GM12865 (cell line): Measurements from ENCODE around the gene VTN.

ENCODE experiments used
- DNase-seq: peaks from one replicate; pipeline ENCODE4 v3.0.0; 2010; ENCODE audit warnings: low read depth
- H3K4me3 ChIP-seq: 2 replicates; pipeline ENCODE4 v1.5.1; 2011; ENCODE audit warnings: mild to moderate bottlenecking, low read depth, low read length, control low read depth
- CTCF ChIP-seq: IDR thresholded peaks from 2 replicates; pipeline ENCODE4 v1.5.1; 2011; ENCODE audit warnings: low read length, control low read depth, low read depth, inconsistent platforms; ENCODE audit not compliant: insufficient read depth; ENCODE audit errors: missing control alignments

The VTN gene

GRCh38 chr17:28390984-28391383 lies 20.9 kb upstream of the VTN start:
- TF ChIP-seq CTCF = no peak
- DNase-seq = no peak

GRCh38 chr17:28390563-28390962 lies 20.5 kb upstream of the VTN start:
- no peak for TF ChIP-seq CTCF
- DNase-seq = no peak
- H3K4me3 ChIP-seq = no peak overlapping the region

More at GRCh38 chr17:28390984-28391383, 20.9 kb upstream of the VTN start:
- no peak overlapping the region for H3K4me3 ChIP-seq

GRCh38 chr17:28390141-28390540 lies 20.0 kb upstream of the VTN start:
- no peak overlapping the region for H3K4me3 ChIP-seq
- DNase-seq = no peak
- TF ChIP-seq CTCF = no peak

- TF ChIP-seq CTCF = no peak
Observed at GRCh38 chr17:28388106-28388505, 18.0 kb upstream of the VTN start.

GRCh38 chr17:28386391-28386790 lies 16.3 kb upstream of the VTN start:
- no peak overlapping the region for H3K4me3 ChIP-seq
- no peak for TF ChIP-seq CTCF
- no peak for DNase-seq

More at GRCh38 chr17:28388106-28388505, 18.0 kb upstream of the VTN start:
- no peak for DNase-seq
- H3K4me3 ChIP-seq = no peak overlapping the region

- DNase-seq = no peak
- H3K4me3 ChIP-seq = no peak overlapping the region
- TF ChIP-seq CTCF = no peak
Observed at GRCh38 chr17:28385406-28385805, 15.3 kb upstream of the VTN start.

- TF ChIP-seq CTCF = no peak
- no peak for DNase-seq
- no peak overlapping the region for H3K4me3 ChIP-seq
Observed at GRCh38 chr17:28385037-28385400, 14.9 kb upstream of the VTN start.
